ENCODE results near the gene DISC1. TPM values are rescaled to one million over a fixed set of nuclear protein-coding genes. Genes with fewer than 3 reads are reported as not detected.

DISC1 gene
- total and polyA plus RNA-seq, 2 donors (not counting 3 experiments of a cell fraction or from before 2014, with no cell fraction given), result 3.3 to 14.7 TPM

DNA sequence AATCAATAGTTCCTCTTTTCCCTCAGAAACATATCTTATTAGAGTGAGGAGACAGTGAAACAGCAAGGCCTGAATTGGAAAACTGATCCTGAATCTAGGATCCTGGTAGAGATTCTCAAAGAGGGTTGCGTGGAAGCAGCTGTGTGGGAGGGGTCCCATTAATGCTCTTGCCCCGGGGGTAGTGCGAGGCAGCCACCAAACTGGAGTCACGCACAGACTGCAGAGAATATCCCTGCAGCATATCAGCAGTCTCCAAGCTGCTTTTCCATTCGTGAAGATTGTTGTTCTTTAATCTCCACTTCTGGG is 150.1 kb downstream of the DISC1 start:
- BruUV-seq (replicated peaks), result no TSS peak
- ChIA-PET POLR2A (no interaction called here), CTCF (interaction anchor here (1.1 to 1.2 kb wide), 2 partner anchors 12 to 20 kb away, joined by 7 to 9 read pairs; no protein-coding TSS in a partner anchor)
- Histone ChIP-seq H4K20me1 (replicated peaks; ENCODE audit: control insufficient read depth, extremely low read depth, insufficient read depth, low read length) (no peaks in the 10 kb centered on the region), H3K27ac (ENCODE audit: insufficient read depth, low read depth, low read length) (no peak overlapping the region), H3K9ac (replicated peaks; ENCODE audit: extremely low read depth, insufficient read depth, low read length) (no peak overlapping the region), H2AFZ (ENCODE audit: low read depth, low read length) (no peak overlapping the region), H3K9me3 (replicated peaks; ENCODE audit: control insufficient read depth, insufficient read depth, low read length) (no peaks in the 10 kb centered on the region), H3K36me3 (ENCODE audit: control insufficient read depth in 2 of 2, extremely low read depth in 1 of 2, insufficient read depth in 2 of 2, low read length in 2 of 2) (peaks cover 0 to 2% of the 10 kb centered on the region in 2 experiments), H3K79me2 (ENCODE audit: control insufficient read depth, insufficient read depth, low read length) (no peaks in the 10 kb centered on the region), H3K4me2 (ENCODE audit: insufficient read depth, low read length) (no peak overlapping the region), H3K4me1 (ENCODE audit: control insufficient read depth, extremely low read depth, insufficient read depth, low read length) (peaks cover 4% of the 10 kb centered on the region), H3K9me1 (replicated peaks; ENCODE audit: control insufficient read depth, extremely low read depth, insufficient read depth, low read length) (no peaks in the 10 kb centered on the region), H3K27me3 (ENCODE audit: control insufficient read depth in 2 of 2, insufficient read depth in 2 of 2, low read length in 2 of 2) (no peaks in the 10 kb centered on the region), H3K4me3 (replicated peaks in 1 of 3; ENCODE audit: insufficient read depth in 1 of 3, low read depth in 1 of 3, low read length in 3 of 3) (no peak overlapping the region)
- FAIRE-seq, result no peak
- DNase-seq (ENCODE audit: low read depth, low spot score), result no peak
- intact Hi-C loops (cut with micrococcal nuclease) (no loop called here), dilution Hi-C loops (cut with MboI; ENCODE audit: extremely low pct_ligation_motif_present, low sequenced_read_pairs) (no loop called here)
- TF ChIP-seq JUN (IDR thresholded peaks at IDR 0.05; ENCODE audit: borderline replicate concordance, insufficient read depth, insufficient read length, low read depth) (no peak), POLR2AphosphoS5 (IDR thresholded peaks at IDR 0.05; ENCODE audit: insufficient read depth, low read depth, low read length) (no peak), GATA2 (IDR thresholded peaks at IDR 0.05; ENCODE audit: insufficient read depth, insufficient read length, low read depth, low read length) (no peak), FOS (IDR thresholded peaks at IDR 0.05; ENCODE audit: borderline replicate concordance, insufficient read depth, low read length) (no peak), MYC (IDR thresholded peaks at IDR 0.05; ENCODE audit: low read depth, low read length) (no peak), POLR2A (IDR thresholded peaks at IDR 0.05; ENCODE audit: low read depth, low read length) (no peak), EZH2 (IDR thresholded peaks at IDR 0.05; ENCODE audit: borderline replicate concordance, low read depth, low read length, severe bottlenecking) (no peak)
- TF ChIP-seq, protein P1, sequence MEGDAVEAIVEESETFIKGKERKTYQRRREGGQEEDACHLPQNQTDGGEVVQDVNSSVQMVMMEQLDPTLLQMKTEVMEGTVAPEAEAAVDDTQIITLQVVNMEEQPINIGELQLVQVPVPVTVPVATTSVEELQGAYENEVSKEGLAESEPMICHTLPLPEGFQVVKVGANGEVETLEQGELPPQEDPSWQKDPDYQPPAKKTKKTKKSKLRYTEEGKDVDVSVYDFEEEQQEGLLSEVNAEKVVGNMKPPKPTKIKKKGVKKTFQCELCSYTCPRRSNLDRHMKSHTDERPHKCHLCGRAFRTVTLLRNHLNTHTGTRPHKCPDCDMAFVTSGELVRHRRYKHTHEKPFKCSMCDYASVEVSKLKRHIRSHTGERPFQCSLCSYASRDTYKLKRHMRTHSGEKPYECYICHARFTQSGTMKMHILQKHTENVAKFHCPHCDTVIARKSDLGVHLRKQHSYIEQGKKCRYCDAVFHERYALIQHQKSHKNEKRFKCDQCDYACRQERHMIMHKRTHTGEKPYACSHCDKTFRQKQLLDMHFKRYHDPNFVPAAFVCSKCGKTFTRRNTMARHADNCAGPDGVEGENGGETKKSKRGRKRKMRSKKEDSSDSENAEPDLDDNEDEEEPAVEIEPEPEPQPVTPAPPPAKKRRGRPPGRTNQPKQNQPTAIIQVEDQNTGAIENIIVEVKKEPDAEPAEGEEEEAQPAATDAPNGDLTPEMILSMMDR (IDR thresholded peaks at IDR 0.05; ENCODE audit: extremely low read depth in 1 of 2, insufficient read depth in 1 of 2, low read depth in 1 of 2, low read length in 2 of 2), result no peak
- TF ChIP-seq, protein P2, sequence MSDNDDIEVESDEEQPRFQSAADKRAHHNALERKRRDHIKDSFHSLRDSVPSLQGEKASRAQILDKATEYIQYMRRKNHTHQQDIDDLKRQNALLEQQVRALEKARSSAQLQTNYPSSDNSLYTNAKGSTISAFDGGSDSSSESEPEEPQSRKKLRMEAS (IDR thresholded peaks at IDR 0.05; ENCODE audit: insufficient read depth, insufficient read length), result no peak
